Neural cell (in vitro differentiated cells): ENCODE data around the gene LRIG1. TPM values are rescaled to one million over a fixed set of nuclear protein-coding genes. Genes with fewer than 3 reads are reported as not detected.

Experiments
- H2AFZ ChIP-seq: fragments of 200-600, 300-800 bp; sonication (generic), shearing (Covaris generic); 2 replicates; pipeline ENCODE4 v1.6.0; 2014; ENCODE audit warnings: low read depth, mild to moderate bottlenecking, antibody characterized with exemption, low read length, moderate library complexity
- H3F3A ChIP-seq: fragments of 200-600 bp; shearing (Covaris generic); 2 replicates; pipeline ENCODE4 v1.6.1; 2016; ENCODE audit warnings: mild to moderate bottlenecking, moderate library complexity, mixed read lengths, antibody characterized with exemption, low read length; ENCODE audit not compliant: insufficient read depth, poor library complexity, severe bottlenecking
- H3K27ac ChIP-seq: fragments of 200-600, 300-800 bp; sonication (generic), shearing (Covaris generic); 2 replicates; pipeline ENCODE4 v1.5.1; 2014; ENCODE audit warnings: mild to moderate bottlenecking, low read length, moderate library complexity
- H3K27me3 ChIP-seq: fragments of 300-800, 200-600 bp; sonication (generic), shearing (Covaris generic); 2 replicates; pipeline ENCODE4 v1.6.0; 2014; ENCODE audit warnings: mild to moderate bottlenecking, low read depth, low read length, moderate library complexity; ENCODE audit not compliant: insufficient read depth
- H3K36me3 ChIP-seq: fragments of 300-800, 200-600 bp; sonication (generic), shearing (Covaris generic); 2 replicates; pipeline ENCODE4 v1.5.1; 2014; ENCODE audit warnings: mild to moderate bottlenecking, antibody characterized with exemption, low read length, moderate library complexity; ENCODE audit not compliant: insufficient read depth
- H3K4me2 ChIP-seq: fragments of 300-800, 200-600 bp; sonication (generic), shearing (Covaris generic); 2 replicates; pipeline ENCODE4 v1.6.0; 2014; ENCODE audit warnings: mild to moderate bottlenecking, low read length
- H3K4me3 ChIP-seq: fragments of 300-800, 200-600 bp; sonication (generic), shearing (Covaris generic); 2 replicates; pipeline ENCODE4 v1.5.1; 2014; ENCODE audit warnings: mild to moderate bottlenecking, low read length, moderate library complexity
- H3K79me2 ChIP-seq: fragments of 200-600 bp; shearing (Covaris generic); replicated peaks from 2 replicates; pipeline ENCODE4 v1.6.0; 2014; ENCODE audit warnings: mild to moderate bottlenecking, low read length, moderate library complexity; ENCODE audit not compliant: insufficient read depth
- H3K9ac ChIP-seq: fragments of 300-800, 200-600 bp; sonication (generic), shearing (Covaris generic); 2 replicates; pipeline ENCODE4 v1.6.1; 2016; ENCODE audit warnings: mild to moderate bottlenecking, low read length, mixed read lengths
- H3K9me2 ChIP-seq: fragments of 200-600 bp; shearing (Covaris generic); 2 replicates; pipeline ENCODE4 v1.6.1; 2016; ENCODE audit warnings: mild to moderate bottlenecking, low read length, mixed read lengths; ENCODE audit not compliant: insufficient read depth
- H3K9me3 ChIP-seq: fragments of 200-600, 300-800 bp; sonication (generic), shearing (Covaris generic); 2 replicates; pipeline ENCODE4 v1.6.1; 2016; ENCODE audit warnings: mild to moderate bottlenecking, mixed run types, low read length, moderate library complexity, mixed read lengths
- H4K20me1 ChIP-seq: fragments of 200-600 bp; shearing (Covaris generic); 2 replicates; pipeline ENCODE4 v1.6.1; 2016; ENCODE audit warnings: mild to moderate bottlenecking, mixed run types; ENCODE audit not compliant: insufficient read depth
- CTCF ChIP-seq: fragments of 450-650 bp; IDR thresholded peaks from 2 replicates; pipeline ENCODE4 v1.5.1; 2014; ENCODE audit warnings: antibody characterized with exemption, mild to moderate bottlenecking, moderate library complexity; ENCODE audit not compliant: poor library complexity, severe bottlenecking
- EP300 ChIP-seq: fragments of 450-650 bp; conservative IDR thresholded peaks from 2 replicates; pipeline ENCODE4 v1.6.1; 2014; ENCODE audit warnings: antibody characterized with exemption, mild to moderate bottlenecking, moderate library complexity; ENCODE audit not compliant: poor library complexity, severe bottlenecking
- EZH2 ChIP-seq: fragments of 200-600, 300-800 bp; shearing (Covaris generic), sonication (generic); IDR thresholded peaks from 2 replicates; pipeline ENCODE4 v1.6.1; 2014; ENCODE audit warnings: antibody characterized with exemption, low read length, borderline replicate concordance, mild to moderate bottlenecking; ENCODE audit not compliant: insufficient read depth, poor library complexity, severe bottlenecking
- MXI1 ChIP-seq: fragments of 450-650 bp; conservative IDR thresholded peaks from 2 replicates; pipeline ENCODE4 v1.6.1; 2014; ENCODE audit warnings: antibody characterized with exemption, mild to moderate bottlenecking; ENCODE audit not compliant: poor library complexity, severe bottlenecking
- POLR2AphosphoS5 ChIP-seq: IDR thresholded peaks from 2 replicates; pipeline ENCODE4 v1.6.1; 2012
- RAD21 ChIP-seq: fragments of 450-650 bp; conservative IDR thresholded peaks from 2 replicates; pipeline ENCODE4 v1.6.1; 2014; ENCODE audit warnings: antibody characterized with exemption, mild to moderate bottlenecking, moderate library complexity
- REST ChIP-seq: IDR thresholded peaks from 2 replicates; pipeline ENCODE4 v1.6.1; 2012; ENCODE audit warnings: borderline replicate concordance
- SMC3 ChIP-seq: fragments of 450-650 bp; conservative IDR thresholded peaks from 2 replicates; pipeline ENCODE4 v1.6.1; 2014; ENCODE audit warnings: antibody characterized with exemption, mild to moderate bottlenecking, moderate library complexity; ENCODE audit not compliant: poor library complexity
- TAF1 ChIP-seq: IDR thresholded peaks from 2 replicates; pipeline ENCODE4 v1.6.1; 2012; ENCODE audit warnings: low read depth
- polyA plus RNA-seq: library from polyadenylated mRNA; depleted of rRNA; stranded (reverse); fragments of >200 nt; gene quantifications from 2 replicates; pipeline ENCODE4 v1.2.3, GENCODE V29; 2014

LRIG1 gene
- polyA plus RNA-seq, 1 donor from 2014 or later: 7.1 TPM

- H4K20me1 ChIP-seq: no peaks in the 10 kb centered on the region
- H3K36me3 ChIP-seq: no peaks in the 10 kb centered on the region
- no peaks in the 10 kb centered on the region for H3K27me3 ChIP-seq
- TF ChIP-seq CTCF (no peak), TAF1 (no peak), MXI1 (no peak), RAD21 (no peak), EP300 (no peak), SMC3 (no peak), EZH2 (no peak), REST (no peak), POLR2AphosphoS5 (no peak)
- no peak overlapping the region for H3K9ac ChIP-seq
- no peaks in the 10 kb centered on the region for H3F3A ChIP-seq
- H3K9me3 ChIP-seq: no peaks in the 10 kb centered on the region
- H2AFZ ChIP-seq: no peak overlapping the region
- no peak overlapping the region for H3K27ac ChIP-seq
- H3K9me2 ChIP-seq: no peaks in the 10 kb centered on the region
- no peak overlapping the region for H3K4me2 ChIP-seq
- H3K4me3 ChIP-seq: no peak overlapping the region
- peaks cover 77% of the 10 kb centered on the region for H3K79me2 ChIP-seq
Measured at GRCh38 chr3:66487465-66487864, 13.4 kb downstream of the LRIG1 start.

- H4K20me1 ChIP-seq: no peaks in the 10 kb centered on the region
- H3K79me2 ChIP-seq: peaks cover 77% of the 10 kb centered on the region
- H3K36me3 ChIP-seq: no peaks in the 10 kb centered on the region
- no peak overlapping the region for H3K4me3 ChIP-seq
- no peak overlapping the region for H2AFZ ChIP-seq
- no peaks in the 10 kb centered on the region for H3F3A ChIP-seq
- H3K9me2 ChIP-seq: no peaks in the 10 kb centered on the region
- H3K27me3 ChIP-seq: no peaks in the 10 kb centered on the region
- H3K27ac ChIP-seq: no peak overlapping the region
- no peak for TF ChIP-seq TAF1
- no peak for TF ChIP-seq SMC3
- TF ChIP-seq RAD21: no peak
- TF ChIP-seq CTCF: no peak
- no peak for TF ChIP-seq EP300
- no peak for TF ChIP-seq EZH2
- TF ChIP-seq MXI1: no peak
- TF ChIP-seq REST: no peak
- H3K9me3 ChIP-seq: no peaks in the 10 kb centered on the region
- H3K4me2 ChIP-seq: no peak overlapping the region
- no peak overlapping the region for H3K9ac ChIP-seq
Measured at GRCh38 chr3:66486646-66487045, 14.2 kb downstream of the LRIG1 start.
